Measurements from ENCODE around the gene RPTOR.
A peak's percentile ranks its signal among the peaks of the same experiment; 100 is the strongest.

The RPTOR gene

DNA sequence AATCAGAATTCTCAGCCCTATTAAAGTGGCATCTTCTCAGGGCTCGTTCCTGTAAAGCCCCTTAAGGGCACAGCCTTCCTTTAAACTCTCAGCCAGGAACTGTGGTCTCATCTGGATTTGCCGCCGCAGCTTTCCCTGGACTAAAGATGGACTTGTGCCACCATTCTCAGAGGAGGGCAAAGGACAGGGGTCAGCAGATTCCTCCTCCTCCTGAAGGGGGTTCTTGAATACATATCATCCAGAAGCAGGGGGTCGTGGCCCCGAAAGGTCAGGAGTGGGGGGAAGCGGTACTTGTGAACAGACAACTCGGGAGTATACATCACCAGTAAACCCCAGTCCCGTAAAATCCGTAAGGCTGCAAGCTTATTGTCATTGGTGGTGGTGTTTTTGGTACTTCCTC is 174.8 kb downstream of the RPTOR start:
- TF ChIP-seq CTCF (IDR thresholded peaks at IDR 0.05; ENCODE audit: low read depth, low read length) = no peak
- no peak overlapping the region for H3K4me3 ChIP-seq (replicated peaks in 1 of 2; ENCODE audit: low read depth in 2 of 2, low read length in 2 of 2)
- no peak for DNase-seq (ENCODE audit: low read depth in 2 of 2)

DNA sequence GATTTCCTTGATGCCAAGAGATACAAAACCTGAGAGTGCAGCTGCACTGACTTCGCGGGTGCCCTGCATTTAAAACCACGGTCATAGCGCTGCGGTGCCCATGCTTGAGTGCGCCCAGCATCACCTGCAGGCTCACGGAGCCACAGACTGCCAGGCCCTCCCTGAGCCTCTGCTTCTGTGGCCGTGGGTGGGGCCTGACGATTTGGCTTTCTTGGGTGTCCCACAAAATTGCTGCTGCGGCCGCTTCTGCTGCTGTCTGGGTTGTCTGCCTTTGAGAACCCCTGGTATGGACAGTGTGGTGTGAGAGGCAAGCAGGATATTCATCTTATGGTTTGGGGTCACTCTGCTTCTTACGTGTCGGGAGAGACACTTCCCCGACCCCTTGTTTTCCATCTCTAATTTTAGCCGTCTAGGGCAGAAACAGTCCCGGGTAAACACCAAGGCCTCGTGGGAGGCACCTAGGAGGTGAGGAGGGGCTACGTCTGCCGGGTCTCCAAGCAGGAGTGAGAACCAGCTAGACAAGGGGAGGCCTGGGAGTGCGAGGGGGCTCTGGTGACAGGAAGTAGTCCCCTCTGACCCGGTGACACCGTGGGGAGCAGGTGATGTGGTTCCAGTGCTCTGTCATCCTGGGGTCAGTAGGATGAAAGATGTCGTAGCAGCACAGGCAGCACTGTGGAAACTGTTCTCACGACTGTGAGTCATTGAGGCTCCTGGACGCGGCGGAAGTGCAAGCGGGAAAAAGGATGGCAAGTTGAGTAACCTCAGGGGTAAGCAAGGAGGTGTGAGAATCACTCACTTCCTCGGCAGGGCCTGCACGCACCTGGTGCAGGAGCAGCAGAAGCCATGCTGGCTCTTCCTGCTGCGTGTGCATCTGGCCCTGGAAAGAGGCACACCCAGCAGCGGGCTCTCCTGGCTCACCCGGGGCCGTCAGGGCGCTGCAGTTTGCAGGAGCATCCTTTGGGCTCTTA is 176.3 kb downstream of the RPTOR start:
- no peak for TF ChIP-seq CTCF (IDR thresholded peaks at IDR 0.05; ENCODE audit: low read depth, low read length)
- H3K4me3 ChIP-seq (replicated peaks in 1 of 2; ENCODE audit: low read depth in 2 of 2, low read length in 2 of 2) = no peak overlapping the region
- DNase-seq (ENCODE audit: low read depth in 2 of 2) = peak; percentile 24 to 83

- no peak overlapping the region for H3K4me3 ChIP-seq (replicated peaks in 1 of 2; ENCODE audit: low read depth in 2 of 2, low read length in 2 of 2)
- no peak for DNase-seq (ENCODE audit: low read depth in 2 of 2)
- no peak for TF ChIP-seq CTCF (IDR thresholded peaks at IDR 0.05; ENCODE audit: low read depth, low read length)
Measured at GRCh38 chr17:80722661-80723060, 178.0 kb downstream of the RPTOR start.

GRCh38 chr17:80724775-80725266 is 180.2 kb downstream of the RPTOR start:
- peak overlapping the region in 1 of 2 donors; percentile 2 for H3K4me3 ChIP-seq (replicated peaks in 1 of 2; ENCODE audit: low read depth in 2 of 2, low read length in 2 of 2)
- TF ChIP-seq CTCF (IDR thresholded peaks at IDR 0.05; ENCODE audit: low read depth, low read length) = no peak
- DNase-seq (ENCODE audit: low read depth in 2 of 2) = peak; percentile 78 to 90

- H3K4me3 ChIP-seq (replicated peaks in 1 of 2; ENCODE audit: low read depth in 2 of 2, low read length in 2 of 2) = no peak overlapping the region
- no peak for TF ChIP-seq CTCF (IDR thresholded peaks at IDR 0.05; ENCODE audit: low read depth, low read length)
- DNase-seq (ENCODE audit: low read depth in 2 of 2) = peak in 1 of 2 donors; percentile 20
Measured at GRCh38 chr17:80725517-80725916, 180.9 kb downstream of the RPTOR start.

GRCh38 chr17:80726558-80727408 is 182.1 kb downstream of the RPTOR start:
- no peak for TF ChIP-seq CTCF (IDR thresholded peaks at IDR 0.05; ENCODE audit: low read depth, low read length)
- no peak overlapping the region for H3K4me3 ChIP-seq (replicated peaks in 1 of 2; ENCODE audit: low read depth in 2 of 2, low read length in 2 of 2)
- no peak for DNase-seq (ENCODE audit: low read depth in 2 of 2)

All from cardiac fibroblast (primary cell).